ENCODE measurements around the gene DUS2. TPM values are rescaled to one million over a fixed set of nuclear protein-coding genes. Genes with fewer than 3 reads are reported as not detected.

The DUS2 gene
- total and polyA plus RNA-seq, 9 of the 15 experiments (the other 6 are each of a cell fraction or from before 2014, with no cell fraction given): 5.8 to 22.5 (median 20.6) TPM

GRCh38 chr16:67989322-67990017 is 33.6 kb upstream of the DUS2 start (continued):
- TF ChIP-seq POU5F1 (IDR thresholded peaks at IDR 0.05; ENCODE audit: borderline replicate concordance, low read depth, low read length, partially characterized antibody) (no peak), MLX (CRISPR knock-in tag; conservative IDR thresholded peaks at IDR 0.05) (no peak), SMAD3 (CRISPR knock-in tag; conservative IDR thresholded peaks at IDR 0.05) (no peak), NR4A1 (CRISPR knock-in tag; IDR thresholded peaks at IDR 0.05) (no peak), NR4A1 (tag; IDR thresholded peaks at IDR 0.05) (no peak), HMGN3 (IDR thresholded peaks at IDR 0.05; ENCODE audit: borderline replicate concordance, extremely low read depth, insufficient read length, low read depth, low read length) (no peak), TBL1XR1 (IDR thresholded peaks at IDR 0.05; ENCODE audit: low read length in 2 of 2) (no peak), ZNF589 (CRISPR knock-in tag; IDR thresholded peaks at IDR 0.05; ENCODE audit: low read depth) (no peak), SIN3B (IDR thresholded peaks at IDR 0.05; ENCODE audit: low read depth) (no peak), CBFA2T3 (IDR thresholded peaks at IDR 0.05) (no peak), LCOR (CRISPR knock-in tag; IDR thresholded peaks at IDR 0.05) (no peak), RNF2 (IDR thresholded peaks at IDR 0.05) (no peak), NONO (IDR thresholded peaks at IDR 0.05; ENCODE audit: low read depth in 2 of 2, low read length in 1 of 2) (no peak)
